K562 treated with DMSO at 1 percent for 12 hours (cell line): ENCODE measurements around the gene ENO4. TPM values are rescaled to one million over a fixed set of nuclear protein-coding genes. Genes with fewer than 3 reads are reported as not detected.

ENCODE experiments used
- total RNA-seq: library from RNA; unstranded; fragments of 300-600 nt; gene quantifications from 2 replicates; pipeline ENCODE4 v1.2.3, GENCODE V29; 2022; ENCODE audit not compliant: insufficient read depth

The ENO4 gene
- not detected in 2 replicates for total RNA-seq

GRCh38 chr10:116849248-116850057 is at the start of gene ENO4:
Gene ENO4, plus strand, starts transcription at chr10:116849499. Its CDS starts 68 bp downstream, at chr10:116849567.

Other genes with a start within 250 kb of the ENO4 start
- not detected in 2 replicates for gene PNLIPRP2, start 228.5 kb upstream of the ENO4 start, total RNA-seq
- gene HSPA12A, start 106.9 kb upstream of the ENO4 start, total RNA-seq, result 0.46 TPM in 1 of 2 replicates, not detected in the other
- 4.9 and 18.1 TPM in 2 replicates for gene SHTN1, start 155.7 kb downstream of the ENO4 start, total RNA-seq